B cell (primary cell): Measurements from ENCODE around the gene LRRC32.
"Not testable (repeated sequence)": the region's sequence is repeated elsewhere in the genome, so short reads cannot be mapped to it uniquely, and the experiment has no call there.

Experiments used
- CTCF ChIP-seq: fragments of 200-600 bp; IDR thresholded peaks from one replicate; pipeline ENCODE4 v1.8.0; 2022; ENCODE audit warnings: antibody characterized with exemption, mild to moderate bottlenecking
- EZH2 ChIP-seq: IDR thresholded peaks from 2 replicates; pipeline ENCODE4 v1.6.1; 2012; ENCODE audit warnings: borderline replicate concordance, low read depth, mild to moderate bottlenecking, moderate library complexity, low read length; ENCODE audit not compliant: insufficient read depth, poor library complexity, severe bottlenecking

- not testable (repeated sequence) for TF ChIP-seq EZH2, CTCF
Measured at GRCh38 chr11:76608228-76608627, 62.3 kb downstream of the LRRC32 start.
